ENCODE measurements around the gene STXBP2.

STXBP2 gene

DNA sequence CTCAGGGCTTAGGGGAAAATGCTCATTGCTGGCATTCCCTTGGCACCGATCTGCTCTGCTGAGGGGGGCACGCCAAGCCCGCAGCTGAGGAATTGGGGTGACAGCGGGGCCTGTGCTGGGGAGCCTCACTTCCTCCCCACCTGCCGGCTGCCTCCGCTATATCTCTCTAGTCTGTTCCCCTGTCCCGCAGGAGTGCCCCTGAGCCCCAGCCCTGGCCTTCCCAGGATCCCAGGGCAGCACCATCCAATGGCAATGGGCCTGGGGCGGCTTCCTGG, 9.5 kb downstream of the STXBP2 start:
- Histone ChIP-seq H3K4me1 (ENCODE audit: control insufficient read depth in 1 of 2, insufficient read depth in 2 of 2, low read length in 2 of 2) (no peaks in the 10 kb centered on the region), H3K27ac (ENCODE audit: low read length) (no peak overlapping the region), H3K4me3 (ENCODE audit: low read depth in 1 of 2, low read length in 2 of 2) (no peak overlapping the region), H3K36me3 (ENCODE audit: control insufficient read depth in 1 of 2, insufficient read depth in 2 of 2, low read length in 2 of 2) (no peaks in the 10 kb centered on the region), H3K9me3 (ENCODE audit: control insufficient read depth in 1 of 2, low read length in 2 of 2) (no peaks in the 10 kb centered on the region), H3K27me3 (ENCODE audit: low read depth, low read length) (peaks cover 4% of the 10 kb centered on the region)

DNA sequence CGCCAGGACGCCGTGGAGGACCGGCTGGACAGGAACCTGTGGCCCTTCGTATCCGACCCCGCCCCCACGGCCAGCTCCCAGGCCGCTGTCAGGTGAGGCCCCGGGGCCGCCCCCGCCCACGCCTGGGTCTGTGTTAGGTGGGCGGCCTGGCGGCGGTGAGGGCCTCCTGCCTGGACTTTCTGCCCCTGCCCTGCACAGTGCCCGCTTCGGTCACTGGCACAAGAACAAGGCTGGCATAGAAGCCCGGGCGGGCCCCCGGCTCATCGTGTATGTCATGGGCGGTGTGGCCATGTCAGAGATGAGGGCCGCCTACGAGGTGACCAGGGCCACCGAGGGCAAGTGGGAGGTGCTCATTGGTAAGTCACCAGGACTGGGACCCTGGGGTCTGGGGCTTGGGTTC, 10.2 kb downstream of the STXBP2 start:
- no peak overlapping the region for H3K4me3 ChIP-seq (ENCODE audit: low read depth in 1 of 2, low read length in 2 of 2)
- H3K27me3 ChIP-seq (ENCODE audit: low read depth, low read length) = peaks cover 4% of the 10 kb centered on the region
- no peaks in the 10 kb centered on the region for H3K36me3 ChIP-seq (ENCODE audit: control insufficient read depth in 1 of 2, insufficient read depth in 2 of 2, low read length in 2 of 2)

DNA sequence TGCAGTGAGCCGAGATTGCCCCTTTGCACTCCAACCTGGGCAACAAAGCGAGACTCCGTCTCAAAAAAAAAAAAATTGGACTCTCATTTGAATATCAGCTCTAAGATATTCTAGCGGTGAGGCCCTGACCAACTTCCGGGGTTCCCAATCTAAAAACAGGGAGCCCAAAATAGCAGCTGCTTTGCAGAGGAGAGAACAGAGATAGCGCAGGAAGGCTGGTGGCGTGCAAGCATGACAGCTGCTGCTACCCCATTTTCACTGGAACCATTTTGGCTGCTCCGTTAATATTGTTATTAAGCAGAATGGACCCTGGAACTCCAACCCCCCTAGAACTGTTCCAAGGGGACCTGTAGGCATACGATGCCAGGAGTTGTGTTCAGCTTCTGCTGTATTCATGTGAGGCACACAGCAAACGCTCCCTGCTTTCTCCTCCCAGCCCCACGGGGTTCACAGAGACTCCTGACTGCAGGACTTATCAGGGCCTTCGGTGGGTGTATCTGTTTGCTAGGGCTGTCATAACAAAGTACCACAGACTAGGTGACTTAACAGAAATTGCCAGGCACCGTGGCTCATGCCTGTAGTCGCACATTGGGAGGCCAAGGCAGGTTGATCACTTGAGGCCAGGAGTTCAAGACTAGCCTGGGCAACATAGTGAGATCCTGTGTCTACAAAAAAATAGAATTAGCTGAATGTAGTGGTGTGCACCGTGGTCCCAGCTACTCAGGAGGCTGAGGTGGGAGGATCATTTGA, 11.5 kb downstream of the STXBP2 start:
- H3K36me3 ChIP-seq (ENCODE audit: control insufficient read depth in 1 of 2, insufficient read depth in 2 of 2, low read length in 2 of 2) = no peaks in the 10 kb centered on the region
- no peaks in the 10 kb centered on the region for H3K9me3 ChIP-seq (ENCODE audit: control insufficient read depth in 1 of 2, low read length in 2 of 2)
- H3K27me3 ChIP-seq (ENCODE audit: low read depth, low read length) = no peaks in the 10 kb centered on the region
- H3K4me1 ChIP-seq (ENCODE audit: control insufficient read depth in 1 of 2, insufficient read depth in 2 of 2, low read length in 2 of 2) = no peaks in the 10 kb centered on the region
- no peak overlapping the region for H3K4me3 ChIP-seq (ENCODE audit: low read depth in 1 of 2, low read length in 2 of 2)
- H3K27ac ChIP-seq (ENCODE audit: low read length) = no peak overlapping the region

More for the DNA sequence above, 10.2 kb downstream of the STXBP2 start:
- H3K27ac ChIP-seq (ENCODE audit: low read length) = no peak overlapping the region
- H3K9me3 ChIP-seq (ENCODE audit: control insufficient read depth in 1 of 2, low read length in 2 of 2) = no peaks in the 10 kb centered on the region
- H3K4me1 ChIP-seq (ENCODE audit: control insufficient read depth in 1 of 2, insufficient read depth in 2 of 2, low read length in 2 of 2) = no peaks in the 10 kb centered on the region

DNA sequence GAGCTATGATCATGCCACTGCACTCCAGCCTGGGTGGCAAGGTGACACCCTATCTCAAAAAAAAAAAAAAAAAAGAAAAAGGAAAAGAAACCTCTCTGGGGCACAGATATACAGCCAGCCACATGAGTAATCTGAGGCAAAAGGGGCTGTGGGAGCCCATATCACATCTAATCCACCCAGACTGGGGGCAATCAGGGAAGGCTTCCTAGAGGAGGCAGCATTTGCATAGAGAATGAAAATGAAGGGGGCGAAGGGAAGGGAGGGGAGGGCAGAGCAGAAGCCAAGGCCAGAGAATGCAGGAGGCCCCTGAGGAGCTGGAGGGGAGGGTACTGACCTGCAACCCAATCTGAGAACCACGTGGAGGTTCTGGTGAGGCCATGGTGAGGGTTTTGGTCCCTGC, 13.2 kb downstream of the STXBP2 start:
- no peaks in the 10 kb centered on the region for H3K36me3 ChIP-seq (ENCODE audit: control insufficient read depth in 1 of 2, insufficient read depth in 2 of 2, low read length in 2 of 2)
- no peak overlapping the region for H3K27ac ChIP-seq (ENCODE audit: low read length)
- H3K4me3 ChIP-seq (ENCODE audit: low read depth in 1 of 2, low read length in 2 of 2) = no peak overlapping the region
- H3K4me1 ChIP-seq (ENCODE audit: control insufficient read depth in 1 of 2, insufficient read depth in 2 of 2, low read length in 2 of 2) = no peaks in the 10 kb centered on the region
- H3K27me3 ChIP-seq (ENCODE audit: low read depth, low read length) = no peaks in the 10 kb centered on the region
- H3K9me3 ChIP-seq (ENCODE audit: control insufficient read depth in 1 of 2, low read length in 2 of 2) = no peaks in the 10 kb centered on the region

DNA sequence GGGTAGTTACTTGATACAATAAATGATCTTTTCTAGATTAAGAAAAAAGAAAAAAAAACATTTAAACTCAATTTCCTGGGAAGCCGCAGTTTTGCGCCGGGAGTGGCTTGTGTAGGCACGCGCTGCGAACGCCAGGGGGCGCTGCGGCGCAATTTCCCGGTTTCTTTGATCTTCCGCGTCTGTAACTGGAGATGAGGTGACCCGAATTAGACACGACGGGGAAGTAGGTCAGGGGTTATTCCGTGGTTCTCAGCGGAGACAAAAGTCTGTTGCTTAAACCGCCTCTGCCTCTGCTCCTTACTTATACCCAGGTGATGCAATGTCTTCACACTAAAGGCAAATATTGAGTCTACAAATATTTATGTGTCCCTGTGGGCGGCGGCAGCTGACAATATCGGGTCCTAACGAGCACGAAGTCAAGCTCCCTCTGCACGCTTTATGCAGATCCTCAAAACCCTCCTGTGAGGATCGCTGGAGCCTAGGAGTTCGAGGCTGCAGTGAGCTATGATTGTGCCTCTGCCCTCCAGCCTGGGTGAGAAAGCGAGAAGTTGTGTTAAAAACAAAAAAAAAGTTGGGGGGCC, 15.2 kb downstream of the STXBP2 start:
- H3K4me3 ChIP-seq (ENCODE audit: low read depth in 1 of 2, low read length in 2 of 2) = peak overlapping the region; percentile 23 to 48
- no peak overlapping the region for H3K27ac ChIP-seq (ENCODE audit: low read length)
- H3K4me1 ChIP-seq (ENCODE audit: control insufficient read depth in 1 of 2, insufficient read depth in 2 of 2, low read length in 2 of 2) = no peaks in the 10 kb centered on the region
- H3K36me3 ChIP-seq (ENCODE audit: control insufficient read depth in 1 of 2, insufficient read depth in 2 of 2, low read length in 2 of 2) = no peaks in the 10 kb centered on the region
- no peaks in the 10 kb centered on the region for H3K9me3 ChIP-seq (ENCODE audit: control insufficient read depth in 1 of 2, low read length in 2 of 2)
- no peaks in the 10 kb centered on the region for H3K27me3 ChIP-seq (ENCODE audit: low read depth, low read length)

DNA sequence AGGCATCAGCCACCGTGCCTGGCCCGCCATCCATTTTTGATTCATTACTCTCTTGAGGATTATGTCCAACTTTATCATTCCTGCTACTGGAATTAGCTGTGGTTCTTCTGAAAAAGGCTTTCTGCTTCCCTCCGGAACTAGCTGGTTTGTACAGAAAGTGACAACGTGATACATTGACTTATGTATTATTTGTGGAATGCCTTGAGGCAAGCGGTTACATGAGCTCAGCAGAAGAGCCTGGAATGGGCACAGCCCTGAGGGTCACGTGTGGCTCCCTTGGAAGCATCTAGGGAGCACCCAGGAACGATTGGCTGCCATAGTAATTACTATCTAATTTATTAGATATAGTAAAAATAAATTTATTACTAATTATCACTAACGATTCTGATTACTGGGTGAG, 17.5 kb downstream of the STXBP2 start:
- H3K36me3 ChIP-seq (ENCODE audit: control insufficient read depth in 1 of 2, insufficient read depth in 2 of 2, low read length in 2 of 2) = no peaks in the 10 kb centered on the region
- no peak overlapping the region for H3K4me3 ChIP-seq (ENCODE audit: low read depth in 1 of 2, low read length in 2 of 2)
- no peaks in the 10 kb centered on the region for H3K9me3 ChIP-seq (ENCODE audit: control insufficient read depth in 1 of 2, low read length in 2 of 2)
- H3K27ac ChIP-seq (ENCODE audit: low read length) = no peak overlapping the region
- no peaks in the 10 kb centered on the region for H3K27me3 ChIP-seq (ENCODE audit: low read depth, low read length)
- H3K4me1 ChIP-seq (ENCODE audit: control insufficient read depth in 1 of 2, insufficient read depth in 2 of 2, low read length in 2 of 2) = no peaks in the 10 kb centered on the region

DNA sequence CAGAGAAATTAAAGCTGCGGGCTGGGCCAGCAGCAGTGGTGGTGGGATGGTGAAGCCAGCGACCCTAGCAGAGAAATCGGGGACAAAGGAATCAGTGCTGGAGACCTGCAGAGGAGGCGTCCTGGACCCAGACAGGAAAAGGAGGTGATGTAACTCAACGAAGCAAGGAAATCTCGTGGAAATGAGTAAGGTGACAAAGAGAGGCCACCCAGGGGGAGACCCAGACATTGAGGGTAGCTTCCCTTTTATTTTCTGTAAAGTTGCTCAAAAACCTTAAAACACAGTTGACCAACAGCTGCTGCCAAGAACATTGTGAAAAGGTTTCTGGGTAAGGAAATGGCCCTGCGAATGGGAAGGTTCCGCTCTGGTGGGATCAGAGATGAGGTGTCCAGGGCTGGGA, 18.7 kb downstream of the STXBP2 start:
- Histone ChIP-seq H3K27ac (ENCODE audit: low read length) (no peak overlapping the region), H3K4me1 (ENCODE audit: control insufficient read depth in 1 of 2, insufficient read depth in 2 of 2, low read length in 2 of 2) (no peaks in the 10 kb centered on the region), H3K9me3 (ENCODE audit: control insufficient read depth in 1 of 2, low read length in 2 of 2) (no peaks in the 10 kb centered on the region), H3K4me3 (ENCODE audit: low read depth in 1 of 2, low read length in 2 of 2) (no peak overlapping the region), H3K36me3 (ENCODE audit: control insufficient read depth in 1 of 2, insufficient read depth in 2 of 2, low read length in 2 of 2) (no peaks in the 10 kb centered on the region), H3K27me3 (ENCODE audit: low read depth, low read length) (no peaks in the 10 kb centered on the region)

DNA sequence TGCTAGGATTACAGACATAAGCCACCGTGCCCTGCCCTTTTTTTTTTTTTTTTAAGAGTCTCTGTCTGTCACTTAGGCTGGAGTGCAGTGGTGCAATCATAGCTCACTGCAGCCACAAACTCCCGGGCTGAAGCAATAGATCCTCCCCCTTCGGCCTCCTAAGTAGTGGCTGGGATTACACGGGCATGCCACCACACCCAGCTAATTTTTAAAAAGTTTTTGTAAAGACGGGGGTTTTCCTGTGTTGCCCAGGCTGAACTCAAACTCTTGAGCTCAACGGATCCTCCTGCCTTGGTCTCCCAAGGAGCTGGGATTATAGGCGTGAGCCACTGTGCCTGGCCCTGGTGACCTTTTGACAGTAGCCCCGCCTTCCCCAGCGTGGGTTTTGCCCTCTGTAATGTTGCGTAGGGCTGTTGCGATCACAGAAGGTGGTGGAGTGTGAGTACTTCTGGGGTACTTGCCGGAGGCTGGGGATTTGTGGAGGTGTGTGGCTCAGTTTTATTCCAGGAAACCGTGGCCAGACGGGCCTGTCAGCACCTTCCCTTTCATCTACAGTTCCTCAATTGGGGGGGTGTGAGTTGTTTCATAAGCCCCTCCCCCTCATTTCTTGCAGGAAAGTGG, 20.3 kb downstream of the STXBP2 start:
- Histone ChIP-seq H3K27me3 (ENCODE audit: low read depth, low read length) (no peaks in the 10 kb centered on the region), H3K4me3 (ENCODE audit: low read depth in 1 of 2, low read length in 2 of 2) (no peak overlapping the region), H3K9me3 (ENCODE audit: control insufficient read depth in 1 of 2, low read length in 2 of 2) (no peaks in the 10 kb centered on the region), H3K27ac (ENCODE audit: low read length) (no peak overlapping the region), H3K4me1 (ENCODE audit: control insufficient read depth in 1 of 2, insufficient read depth in 2 of 2, low read length in 2 of 2) (no peaks in the 10 kb centered on the region), H3K36me3 (ENCODE audit: control insufficient read depth in 1 of 2, insufficient read depth in 2 of 2, low read length in 2 of 2) (no peaks in the 10 kb centered on the region)

DNA sequence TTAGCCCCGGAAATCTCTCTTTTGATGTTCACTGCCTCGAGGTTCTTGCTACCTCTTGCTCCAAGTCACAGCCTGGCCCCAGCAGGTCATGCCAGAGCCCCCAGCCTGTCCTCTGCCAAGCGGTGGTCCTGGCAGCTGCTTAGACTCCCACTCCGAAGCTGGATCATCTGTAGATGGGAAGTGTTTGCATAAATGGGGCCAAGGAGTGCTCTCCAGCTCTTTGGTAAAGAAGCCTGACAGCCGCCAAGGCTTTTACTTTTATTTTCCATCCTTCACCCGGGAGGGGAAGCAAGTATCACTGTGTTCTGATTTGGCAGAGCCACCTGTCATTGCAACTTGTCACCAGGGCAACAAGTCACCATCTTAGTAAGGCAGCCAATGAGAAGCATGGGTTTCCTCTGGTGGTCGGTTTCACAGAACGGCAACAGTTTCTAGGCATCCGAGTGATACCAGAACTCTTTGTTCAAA, 21.3 kb downstream of the STXBP2 start:
- H3K9me3 ChIP-seq (ENCODE audit: control insufficient read depth in 1 of 2, low read length in 2 of 2) = no peaks in the 10 kb centered on the region
- no peak overlapping the region for H3K27ac ChIP-seq (ENCODE audit: low read length)
- H3K4me3 ChIP-seq (ENCODE audit: low read depth in 1 of 2, low read length in 2 of 2) = no peak overlapping the region
- no peaks in the 10 kb centered on the region for H3K4me1 ChIP-seq (ENCODE audit: control insufficient read depth in 1 of 2, insufficient read depth in 2 of 2, low read length in 2 of 2)
- no peaks in the 10 kb centered on the region for H3K36me3 ChIP-seq (ENCODE audit: control insufficient read depth in 1 of 2, insufficient read depth in 2 of 2, low read length in 2 of 2)
- H3K27me3 ChIP-seq (ENCODE audit: low read depth, low read length) = no peaks in the 10 kb centered on the region

DNA sequence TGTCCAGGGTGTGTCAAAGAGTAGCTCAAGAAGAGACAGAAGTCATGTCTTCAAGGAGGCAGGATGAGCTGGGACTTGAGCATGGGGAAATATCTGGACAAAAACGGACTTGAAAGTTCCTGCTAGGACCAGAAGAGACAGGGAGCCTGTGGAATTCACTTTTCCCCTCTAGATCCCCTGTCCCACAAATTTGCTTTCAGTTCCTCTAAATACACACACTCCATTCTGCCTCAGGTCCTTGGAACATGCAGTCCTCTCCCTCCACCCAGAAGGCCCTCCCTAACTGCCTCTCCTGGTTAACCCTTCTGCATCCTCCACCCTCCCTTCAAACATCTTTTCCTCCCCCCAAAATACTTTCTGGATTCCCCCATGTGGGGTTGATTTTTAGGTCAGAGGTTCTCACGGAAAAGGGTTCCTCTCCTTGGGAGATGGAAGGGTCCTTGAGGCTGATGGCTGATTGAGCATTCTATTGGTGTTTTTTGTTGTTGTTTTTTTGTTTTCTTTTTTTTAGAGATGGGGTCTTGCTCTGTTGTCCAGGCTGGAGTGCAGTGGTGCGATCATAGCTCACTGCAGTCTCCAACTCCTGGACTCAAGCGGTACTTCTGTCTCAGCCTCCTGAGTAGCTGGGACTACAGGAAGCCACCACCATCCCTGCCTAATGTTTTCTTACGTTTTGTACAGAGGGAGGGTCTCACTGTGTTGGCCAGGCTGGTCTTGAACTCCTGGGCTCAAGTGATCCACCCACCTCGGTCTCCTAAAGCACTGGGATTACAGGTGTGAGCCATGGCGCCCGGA, 25.0 kb downstream of the STXBP2 start:
- Histone ChIP-seq H3K4me3 (ENCODE audit: low read depth in 1 of 2, low read length in 2 of 2) (no peak overlapping the region), H3K4me1 (ENCODE audit: control insufficient read depth in 1 of 2, insufficient read depth in 2 of 2, low read length in 2 of 2) (no peaks in the 10 kb centered on the region), H3K9me3 (ENCODE audit: control insufficient read depth in 1 of 2, low read length in 2 of 2) (no peaks in the 10 kb centered on the region), H3K27me3 (ENCODE audit: low read depth, low read length) (no peaks in the 10 kb centered on the region), H3K36me3 (ENCODE audit: control insufficient read depth in 1 of 2, insufficient read depth in 2 of 2, low read length in 2 of 2) (no peaks in the 10 kb centered on the region), H3K27ac (ENCODE audit: low read length) (no peak overlapping the region)

DNA sequence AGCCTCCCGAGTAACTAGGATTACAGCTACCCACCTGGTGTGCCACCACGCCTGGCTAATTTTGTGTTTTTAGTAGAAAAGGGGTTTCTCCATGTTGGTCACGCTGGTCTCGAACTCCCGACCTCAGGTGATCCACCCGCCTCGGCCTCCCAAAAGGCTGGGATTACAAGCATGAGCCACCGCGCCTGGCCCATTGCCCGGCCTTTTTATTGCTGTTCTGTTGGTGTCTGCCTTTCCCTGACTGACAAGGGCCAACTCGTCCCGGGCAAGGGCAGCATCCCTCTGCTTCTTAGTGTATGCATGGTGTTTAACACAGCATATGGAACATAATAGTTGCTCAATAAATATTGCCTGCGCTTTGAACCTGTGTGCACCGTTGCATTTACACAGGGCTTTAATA, 25.7 kb downstream of the STXBP2 start:
- H3K36me3 ChIP-seq (ENCODE audit: control insufficient read depth in 1 of 2, insufficient read depth in 2 of 2, low read length in 2 of 2) = no peaks in the 10 kb centered on the region
- H3K4me1 ChIP-seq (ENCODE audit: control insufficient read depth in 1 of 2, insufficient read depth in 2 of 2, low read length in 2 of 2) = no peaks in the 10 kb centered on the region
- H3K27ac ChIP-seq (ENCODE audit: low read length) = no peak overlapping the region
- no peaks in the 10 kb centered on the region for H3K27me3 ChIP-seq (ENCODE audit: low read depth, low read length)
- no peak overlapping the region for H3K4me3 ChIP-seq (ENCODE audit: low read depth in 1 of 2, low read length in 2 of 2)
- no peaks in the 10 kb centered on the region for H3K9me3 ChIP-seq (ENCODE audit: control insufficient read depth in 1 of 2, low read length in 2 of 2)
